Keratinocyte (primary cell): Measurements from ENCODE around the gene TAOK3. TPM values are rescaled to one million over a fixed set of nuclear protein-coding genes. Genes with fewer than 3 reads are reported as not detected.
A peak's percentile ranks its signal among the peaks of the same experiment; 100 is the strongest.
"Not testable (repeated sequence)": the region's sequence is repeated elsewhere in the genome, so short reads cannot be mapped to it uniquely, and the experiment has no call there.

ENCODE experiments used
- DNase-seq: peaks from one replicate; pipeline ENCODE4 v3.0.0-alpha.2; 2011; ENCODE audit warnings: low read depth, missing footprints, low spot score
- FAIRE-seq: peaks from 2 replicates; lab custom pipeline; 2011; peaks lifted over from hg19 to GRCh38; lab: Jason Lieb, UNC
- H2AFZ ChIP-seq: 2 replicates; pipeline ENCODE4 v1.6.0; 2012; ENCODE audit warnings: low read length, control low read depth, inconsistent platforms; ENCODE audit not compliant: control insufficient read depth
- H3K27ac ChIP-seq: 2 replicates; pipeline ENCODE4 v1.5.1; 2011; ENCODE audit warnings: low read length; ENCODE audit not compliant: control insufficient read depth, insufficient read depth
- H3K27me3 ChIP-seq: 3 replicates; pipeline ENCODE4 v1.6.0; 2011; ENCODE audit warnings: low read length; ENCODE audit not compliant: control insufficient read depth, insufficient read depth; ENCODE audit errors: extremely low read depth
- H3K36me3 ChIP-seq, 2 experiments: 2 replicates in 1 of 2; 3 replicates in 1 of 2; pipeline ENCODE4 v1.5.1; 2011; ENCODE audit warnings: low read length in 2 of 2, mild to moderate bottlenecking in 1 of 2; ENCODE audit not compliant: control insufficient read depth in 2 of 2, insufficient read depth in 2 of 2; ENCODE audit errors: extremely low read depth in 1 of 2
- H3K4me1 ChIP-seq: 3 replicates; pipeline ENCODE4 v1.5.1; 2011; ENCODE audit warnings: low read length; ENCODE audit not compliant: control insufficient read depth, insufficient read depth; ENCODE audit errors: extremely low read depth
- H3K4me2 ChIP-seq: 3 replicates; pipeline ENCODE4 v1.6.0; 2011; ENCODE audit warnings: low read depth, low read length; ENCODE audit not compliant: control insufficient read depth, insufficient read depth; ENCODE audit errors: extremely low read depth
- H3K4me3 ChIP-seq, 3 experiments: fragments of 200-600 bp in 1 of 3; sonication (generic) in 1 of 3; 2 replicates in 2 of 3; 3 replicates in 1 of 3; pipeline ENCODE4 v1.5.1; 2011 to 2016; ENCODE audit warnings: low read length in 3 of 3, mild to moderate bottlenecking in 3 of 3, control low read depth in 2 of 3, inconsistent platforms in 1 of 3, low read depth in 1 of 3, mixed read lengths in 1 of 3, mixed run types in 1 of 3, moderate library complexity in 1 of 3; ENCODE audit not compliant: control insufficient read depth in 2 of 3, insufficient read depth in 2 of 3; ENCODE audit errors: extremely low read depth in 1 of 3
- H3K79me2 ChIP-seq: 2 replicates; pipeline ENCODE4 v1.6.0; 2012; ENCODE audit warnings: low read length; ENCODE audit not compliant: control insufficient read depth, insufficient read depth
- H3K9ac ChIP-seq: 3 replicates; pipeline ENCODE4 v1.6.0; 2011; ENCODE audit warnings: low read length; ENCODE audit not compliant: control insufficient read depth, insufficient read depth; ENCODE audit errors: extremely low read depth
- H3K9me1 ChIP-seq: 3 replicates; pipeline ENCODE4 v1.6.0; 2011; ENCODE audit warnings: low read length; ENCODE audit not compliant: control insufficient read depth, insufficient read depth; ENCODE audit errors: extremely low read depth
- H3K9me3 ChIP-seq: 2 replicates; pipeline ENCODE4 v1.5.1; 2012; ENCODE audit warnings: low read depth, low read length; ENCODE audit not compliant: control insufficient read depth
- H4K20me1 ChIP-seq: 3 replicates; pipeline ENCODE4 v1.6.0; 2011; ENCODE audit warnings: low read length; ENCODE audit not compliant: control insufficient read depth, insufficient read depth; ENCODE audit errors: extremely low read depth
- EZH2 ChIP-seq: IDR thresholded peaks from one replicate; pipeline ENCODE4 v1.6.1; 2012; ENCODE audit warnings: inconsistent platforms, mild to moderate bottlenecking, low read length, moderate library complexity
- dilution Hi-C: fragments of 300-500 bp; cut with MboI; formaldehyde crosslinking; loops from one replicate; pipeline ENCODE4 v1.7.0; 2020; ENCODE audit warnings: low sequenced_read_pairs; ENCODE audit not compliant: extremely low pct_ligation_motif_present
- polyA plus RNA-seq, 5 experiments: library from polyadenylated mRNA; depleted of rRNA in 3 of 5; stranded (reverse) in 3 of 5; stranded (forward) in 1 of 5; unstranded in 1 of 5; fragments of >200 nt; gene quantifications; 1 replicate in 1 of 5; 2 replicates in 3 of 5; 3 replicates in 1 of 5; pipeline versions ENCODE4 v1.2.1 to v1.2.3, GENCODE V29; 2011 to 2012; ENCODE audit warnings: missing spikeins in 2 of 5, low read depth in 1 of 5, low replicate concordance in 1 of 5
- TF ChIP-seq, protein P1 (sequence below), 3 experiments: IDR thresholded peaks in 1 of 3; conservative IDR thresholded peaks in 1 of 3; optimal IDR thresholded peaks in 1 of 3; 2 replicates in 2 of 3; 3 replicates in 1 of 3; pipeline versions ENCODE3 to v1.5.1; 2011; ENCODE audit warnings: low read length in 3 of 3, mild to moderate bottlenecking in 3 of 3, moderate library complexity in 2 of 3, control low read depth in 1 of 3, inconsistent platforms in 1 of 3; ENCODE audit not compliant: insufficient read depth in 2 of 3; ENCODE audit errors: extremely low read depth in 1 of 3

TAOK3 gene
- polyA plus RNA-seq, 1 donor (not counting 4 experiments of a cell fraction or from before 2014, with no cell fraction given), result 35.0 TPM

DNA sequence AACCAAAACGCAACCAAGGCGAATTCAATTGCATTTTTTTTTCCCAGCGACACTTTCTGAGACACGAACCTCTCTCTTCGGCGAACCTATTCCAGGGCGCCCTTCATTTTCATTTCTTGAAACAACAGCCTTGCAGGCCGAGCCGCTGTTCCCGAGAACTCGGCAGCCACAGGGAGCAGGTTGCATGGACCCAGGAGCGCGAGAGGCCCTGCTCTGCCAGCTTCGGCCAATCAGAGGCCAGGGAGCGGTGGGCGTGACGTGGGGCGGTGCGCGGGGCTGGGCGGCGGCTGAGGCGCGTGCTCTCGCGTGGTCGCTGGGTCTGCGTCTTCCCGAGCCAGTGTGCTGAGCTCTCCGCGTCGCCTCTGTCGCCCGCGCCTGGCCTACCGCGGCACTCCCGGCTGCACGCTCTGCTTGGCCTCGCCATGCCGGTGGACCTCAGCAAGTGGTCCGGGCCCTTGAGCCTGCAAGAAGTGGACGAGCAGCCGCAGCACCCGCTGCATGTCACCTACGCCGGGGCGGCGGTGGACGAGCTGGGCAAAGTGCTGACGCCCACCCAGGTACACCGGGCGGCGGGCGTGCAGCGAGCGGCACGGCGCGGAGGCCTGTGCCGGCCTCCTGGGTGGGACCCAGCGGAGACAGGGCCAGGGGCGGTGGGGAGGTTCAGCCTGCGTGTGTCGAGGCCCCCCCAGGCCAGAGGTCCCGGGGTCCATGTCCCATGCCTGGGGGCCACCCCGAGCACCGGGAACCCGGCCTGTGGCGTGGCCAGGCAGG is 236.7 kb downstream of the TAOK3 start, which contains the start of gene PEBP1:
Gene PEBP1 (plus strand): TSS at position 337 of the 771 bp plus-strand sequence. CDS start 86 bp downstream, at position 423.
- Histone ChIP-seq H3K27me3 (no peaks in the 10 kb centered on the region), H3K36me3 (peaks cover 11 to 12% of the 10 kb centered on the region in 2 experiments), H3K4me1 (peaks cover 7% of the 10 kb centered on the region), H2AFZ (peak within 1 kb of the TSS; percentile 93), H3K79me2 (peaks cover 29% of the 10 kb centered on the region), H3K4me2 (peak within 1 kb of the TSS; percentile 72), H3K9me3 (no peaks in the 10 kb centered on the region), H3K9ac (peak within 1 kb of the TSS; percentile 93), H3K9me1 (no peaks in the 10 kb centered on the region), H4K20me1 (no peaks in the 10 kb centered on the region), H3K4me3 (peak within 1 kb of the TSS; percentile 78 to 99 (median 86)), H3K27ac (peak within 1 kb of the TSS; percentile 73)
- DNase-seq (peak; percentile 41), FAIRE-seq (no peak)
- dilution Hi-C loops, result no loop called here
- TF ChIP-seq, protein P1, sequence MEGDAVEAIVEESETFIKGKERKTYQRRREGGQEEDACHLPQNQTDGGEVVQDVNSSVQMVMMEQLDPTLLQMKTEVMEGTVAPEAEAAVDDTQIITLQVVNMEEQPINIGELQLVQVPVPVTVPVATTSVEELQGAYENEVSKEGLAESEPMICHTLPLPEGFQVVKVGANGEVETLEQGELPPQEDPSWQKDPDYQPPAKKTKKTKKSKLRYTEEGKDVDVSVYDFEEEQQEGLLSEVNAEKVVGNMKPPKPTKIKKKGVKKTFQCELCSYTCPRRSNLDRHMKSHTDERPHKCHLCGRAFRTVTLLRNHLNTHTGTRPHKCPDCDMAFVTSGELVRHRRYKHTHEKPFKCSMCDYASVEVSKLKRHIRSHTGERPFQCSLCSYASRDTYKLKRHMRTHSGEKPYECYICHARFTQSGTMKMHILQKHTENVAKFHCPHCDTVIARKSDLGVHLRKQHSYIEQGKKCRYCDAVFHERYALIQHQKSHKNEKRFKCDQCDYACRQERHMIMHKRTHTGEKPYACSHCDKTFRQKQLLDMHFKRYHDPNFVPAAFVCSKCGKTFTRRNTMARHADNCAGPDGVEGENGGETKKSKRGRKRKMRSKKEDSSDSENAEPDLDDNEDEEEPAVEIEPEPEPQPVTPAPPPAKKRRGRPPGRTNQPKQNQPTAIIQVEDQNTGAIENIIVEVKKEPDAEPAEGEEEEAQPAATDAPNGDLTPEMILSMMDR (optimal IDR thresholded peaks at IDR 0.05 in 1 of 3, IDR thresholded peaks at IDR 0.05 in 1 of 3, conservative IDR thresholded peaks at IDR 0.05 in 1 of 3; ENCODE audit: extremely low read depth in 1 of 3, insufficient read depth in 2 of 3, low read length in 3 of 3), result no peak
- no peak for TF ChIP-seq EZH2

DNA sequence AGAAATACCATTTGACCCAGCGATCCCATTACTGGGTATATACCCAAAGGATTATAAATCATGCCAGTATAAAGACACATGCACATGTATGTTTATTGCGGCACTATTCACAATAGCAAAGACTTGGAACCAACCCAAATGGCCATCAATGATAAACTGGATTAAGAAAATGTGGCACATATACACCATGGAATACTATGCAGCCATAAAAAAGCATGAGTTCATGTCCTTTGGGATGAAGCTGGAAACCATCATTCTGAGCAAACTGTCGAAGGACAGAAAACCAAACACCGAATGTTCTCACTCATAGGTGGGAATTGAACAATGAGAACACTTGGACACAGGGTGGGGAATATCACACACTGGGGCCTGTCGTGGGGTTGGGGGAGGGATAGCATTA is 243.3 kb downstream of the TAOK3 start:
- H3K27me3 ChIP-seq, H3K4me1 ChIP-seq, H3K9me3 ChIP-seq, H3K79me2 ChIP-seq, DNase-seq, H3K9me1 ChIP-seq, H4K20me1 ChIP-seq, H3K27ac ChIP-seq, H3K4me3 ChIP-seq, dilution Hi-C loops, H3K4me2 ChIP-seq, H3K9ac ChIP-seq, FAIRE-seq, H2AFZ ChIP-seq, H3K36me3 ChIP-seq: not testable (repeated sequence)
